K562 (cell line): ENCODE results near the gene ADM5. TPM values are rescaled to one million over a fixed set of nuclear protein-coding genes. Genes with fewer than 3 reads are reported as not detected.
A peak's percentile ranks its signal among the peaks of the same experiment; 100 is the strongest.

Source experiments
- ATAC-seq: fragments of 200-7000 bp; cut with Tn5 transposase; 3 replicates; pipeline ENCODE4 v1.9.1; 2020; ENCODE audit warnings: moderate library complexity
- BruUV-seq: library from RNA; stranded (reverse); fragments of 400-500 nt; replicated peaks from 2 replicates; lab custom pipeline; 2021; lab: Mats Ljungman, UMichigan
- CTCF ChIA-PET: fragments of 300-600 bp; formaldehyde crosslinking; extraction: SDS; loops from one replicate; lab custom pipeline; 2021; ENCODE audit warnings: low intra/inter-chr PET ratio; lab: Yijun Ruan, JAX
- POLR2A ChIA-PET: fragments of 300-600, 350-650 bp; sonication (Branson Sonifier 250); formaldehyde crosslinking; extraction: SDS; loops from one replicate; lab custom pipeline; 2021; ENCODE audit warnings: antibody characterized with exemption, inconsistent platforms; lab: Yijun Ruan, JAX
- DNase-seq, 4 experiments: peaks; one replicate each; pipeline versions ENCODE4 v3.0.0 to v3.0.0-alpha.2; 2011 to 2018; ENCODE audit warnings: low spot score in 3 of 4, mixed read lengths in 3 of 4; ENCODE audit errors: extremely low read depth in 1 of 4
- FAIRE-seq: peaks from 2 replicates; lab custom pipeline; 2011; peaks lifted over from hg19 to GRCh38; lab: Jason Lieb, UNC
- H2AFZ ChIP-seq: 2 replicates; pipeline ENCODE4 v1.6.0; 2011; ENCODE audit warnings: low read depth, low read length, control low read depth, inconsistent platforms
- H3K27ac ChIP-seq: fragments of 200-600 bp; 3 replicates; pipeline ENCODE4 v1.8.0; 2011; ENCODE audit warnings: low read depth, mild to moderate bottlenecking, control low read depth, inconsistent platforms, low read length, moderate library complexity, mixed read lengths; ENCODE audit errors: extremely low read depth
- H3K27me3 ChIP-seq, 2 experiments: fragments of 300-600 bp in 1 of 2; 2 replicates in 1 of 2; 3 replicates in 1 of 2; pipeline versions ENCODE4 v1.6.0 to v1.8.0; 2011; ENCODE audit warnings: inconsistent platforms in 2 of 2, low read length in 2 of 2, mild to moderate bottlenecking in 1 of 2, mixed read lengths in 1 of 2, moderate library complexity in 1 of 2; ENCODE audit not compliant: control insufficient read depth in 2 of 2, insufficient read depth in 2 of 2
- H3K36me3 ChIP-seq: fragments of 300-600 bp; 3 replicates; pipeline ENCODE4 v1.8.0; 2011; ENCODE audit warnings: mild to moderate bottlenecking, low read length, inconsistent platforms; ENCODE audit not compliant: control insufficient read depth, insufficient read depth
- H3K4me1 ChIP-seq, 2 experiments: fragments of 200-600 bp in 1 of 2; replicated peaks in 1 of 2; 2 replicates in 1 of 2; 3 replicates in 1 of 2; pipeline versions ENCODE4 v1.5.1 to v1.8.0; 2011; ENCODE audit warnings: inconsistent platforms in 2 of 2, low read length in 2 of 2, mild to moderate bottlenecking in 1 of 2, mixed read lengths in 1 of 2, moderate library complexity in 1 of 2; ENCODE audit not compliant: control insufficient read depth in 2 of 2, insufficient read depth in 2 of 2
- H3K4me2 ChIP-seq: 2 replicates; pipeline ENCODE4 v1.6.1; 2011; ENCODE audit warnings: low read length, control low read depth, inconsistent platforms, mixed read lengths; ENCODE audit not compliant: insufficient read depth
- H3K4me3 ChIP-seq: fragments of 200-600 bp; sonication (generic), shearing (Covaris generic); 2 replicates; pipeline ENCODE4 v1.5.1; 2016; ENCODE audit warnings: control low read depth, inconsistent platforms
- H3K79me2 ChIP-seq: fragments of 200-600 bp; 3 replicates; pipeline ENCODE4 v1.8.0; 2011; ENCODE audit warnings: low read length, inconsistent platforms; ENCODE audit not compliant: control insufficient read depth, insufficient read depth
- H3K9ac ChIP-seq, 2 experiments: 2 replicates each; pipeline versions ENCODE4 v1.6.0 to v1.6.1; 2011; ENCODE audit warnings: low read depth in 2 of 2, low read length in 2 of 2, control low read depth in 1 of 2, inconsistent platforms in 1 of 2, mild to moderate bottlenecking in 1 of 2, mixed read lengths in 1 of 2; ENCODE audit not compliant: insufficient read depth in 1 of 2
- H3K9me1 ChIP-seq: one replicate; pipeline ENCODE4 v1.6.0; 2011; ENCODE audit warnings: inconsistent platforms, mild to moderate bottlenecking, low read length, moderate library complexity; ENCODE audit not compliant: control insufficient read depth, insufficient read depth
- H3K9me3 ChIP-seq: replicated peaks from 2 replicates; pipeline ENCODE4 v1.5.1; 2011; ENCODE audit warnings: low read depth, low read length, inconsistent platforms; ENCODE audit not compliant: control insufficient read depth, insufficient read depth
- H4K20me1 ChIP-seq: replicated peaks from 2 replicates; pipeline ENCODE4 v1.6.1; 2011; ENCODE audit warnings: low read length, inconsistent platforms, mixed read lengths; ENCODE audit not compliant: control insufficient read depth, insufficient read depth
- FOXJ2 ChIP-seq: fragments of 200-800 bp; sonication (Bioruptor generic); IDR thresholded peaks from 2 replicates; pipeline ENCODE4 v1.6.1; 2016; ENCODE audit warnings: missing genetic modification characterization, missing compliant biosample characterization
- GABPA ChIP-seq: fragments of 200-800 bp; sonication (Bioruptor generic); conservative IDR thresholded peaks from 2 replicates; pipeline ENCODE4 v1.6.1; 2016; ENCODE audit warnings: low read depth, missing genetic modification characterization, missing compliant biosample characterization
- NBN ChIP-seq: fragments of 450-650 bp; IDR thresholded peaks from 2 replicates; pipeline ENCODE4 v1.6.1; 2016; ENCODE audit warnings: low read depth, mild to moderate bottlenecking
- RBFOX2 ChIP-seq: fragments of 200-400 bp; formaldehyde crosslinking; IDR thresholded peaks from 2 replicates; pipeline ENCODE4 v1.6.1; 2017; ENCODE audit warnings: low read depth, mild to moderate bottlenecking, low read length, moderate library complexity
- SRSF9 ChIP-seq: fragments of 200-400 bp; formaldehyde crosslinking; IDR thresholded peaks from 2 replicates; pipeline ENCODE4 v1.6.1; 2017; ENCODE audit warnings: low read depth, low read length, borderline replicate concordance
- ZBTB11 ChIP-seq, 3 experiments: fragments of 200-800 bp in 1 of 3; fragments of 250-450 bp in 1 of 3; fragments of 450-650 bp in 1 of 3; sonication (Bioruptor Pico) in 1 of 3; sonication (Bioruptor generic) in 1 of 3; formaldehyde crosslinking in 1 of 3; IDR thresholded peaks; 2 replicates each; pipeline versions ENCODE4 v1.6.1 to v1.8.0; 2016 to 2022; ENCODE audit warnings: mild to moderate bottlenecking in 2 of 3, missing genetic modification characterization in 2 of 3, missing compliant biosample characterization in 1 of 3, moderate library complexity in 1 of 3
- ZNF274 ChIP-seq: IDR thresholded peaks from 2 replicates; pipeline ENCODE4 v1.6.1; 2011; ENCODE audit warnings: low read depth, mild to moderate bottlenecking, low read length, moderate library complexity, borderline replicate concordance
- WGBS: fragments of 100-300 bp; shearing (Covaris generic); methylation state at CpG from one replicate; pipeline ENCODE4 v1.1.6; 2016; ENCODE audit warnings: low coverage, mixed read lengths; ENCODE audit not compliant: insufficient coverage; ENCODE audit errors: missing lambda C conversion rate; 5-methylcytosine and 5-hydroxymethylcytosine counted together
- in situ Hi-C: fragments of 300-500 bp; cut with MboI; formaldehyde crosslinking; loops from 4 replicates; pipeline ENCODE4 v1.15.0; 2018; ENCODE audit warnings: inconsistent platforms, mixed read lengths
- intact Hi-C: fragments of 100-400 bp; cut with micrococcal nuclease; formaldehyde crosslinking; loops from 2 replicates; pipeline ENCODE4 v1.14.2; 2022
- polyA plus RNA-seq, 8 experiments: library from polyadenylated mRNA; depleted of rRNA in 4 of 8; stranded (reverse) in 5 of 8; unstranded in 3 of 8; fragments of >200 nt; fragmentation: Nextera tagmentation in 2 of 8; fragmentation: Illumina TruSeq in 1 of 8; extraction: Ambion mirVana in 2 of 8; extraction: Trizol in 1 of 8; gene quantifications; 2 replicates each; pipeline versions ENCODE4 v1.2.1 to v1.2.3, GENCODE V29; 2011 to 2014; ENCODE audit warnings: inconsistent platforms in 1 of 8, missing spikeins in 1 of 8
- total RNA-seq, 7 experiments: library from RNA; depleted of rRNA in 6 of 7; stranded (reverse); fragments of >200 nt in 6 of 7; fragmentation: Illumina TruSeq in 2 of 7; extraction: Trizol in 2 of 7; gene quantifications; 2 replicates each; pipeline versions ENCODE4 v1.2.1 to v1.2.3, GENCODE V29; 2011 to 2021; ENCODE audit warnings: low replicate concordance in 1 of 7
- TF ChIP-seq, protein P1 (sequence below): sonication (generic); formaldehyde crosslinking; IDR thresholded peaks from 2 replicates; pipeline ENCODE4 v1.8.1; 2023; ENCODE audit warnings: mild to moderate bottlenecking, missing genetic modification reagents

ADM5 gene
- total and polyA plus RNA-seq, 9 of the 15 experiments (the other 6 are each of a cell fraction or from before 2014, with no cell fraction given), result 0.13 to 8.4 (median 2.0) TPM; not detected in 1

GRCh38 chr19:49651029-49651819 lies 38.2 kb upstream of the ADM5 start (continued):
- TF ChIP-seq, protein P1, sequence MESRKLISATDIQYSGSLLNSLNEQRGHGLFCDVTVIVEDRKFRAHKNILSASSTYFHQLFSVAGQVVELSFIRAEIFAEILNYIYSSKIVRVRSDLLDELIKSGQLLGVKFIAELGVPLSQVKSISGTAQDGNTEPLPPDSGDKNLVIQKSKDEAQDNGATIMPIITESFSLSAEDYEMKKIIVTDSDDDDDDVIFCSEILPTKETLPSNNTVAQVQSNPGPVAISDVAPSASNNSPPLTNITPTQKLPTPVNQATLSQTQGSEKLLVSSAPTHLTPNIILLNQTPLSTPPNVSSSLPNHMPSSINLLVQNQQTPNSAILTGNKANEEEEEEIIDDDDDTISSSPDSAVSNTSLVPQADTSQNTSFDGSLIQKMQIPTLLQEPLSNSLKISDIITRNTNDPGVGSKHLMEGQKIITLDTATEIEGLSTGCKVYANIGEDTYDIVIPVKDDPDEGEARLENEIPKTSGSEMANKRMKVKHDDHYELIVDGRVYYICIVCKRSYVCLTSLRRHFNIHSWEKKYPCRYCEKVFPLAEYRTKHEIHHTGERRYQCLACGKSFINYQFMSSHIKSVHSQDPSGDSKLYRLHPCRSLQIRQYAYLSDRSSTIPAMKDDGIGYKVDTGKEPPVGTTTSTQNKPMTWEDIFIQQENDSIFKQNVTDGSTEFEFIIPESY (CRISPR knock-in tag), result peak; percentile 70; the same call in 1 of the 2 replicates
- no peak for TF ChIP-seq NBN

DNA sequence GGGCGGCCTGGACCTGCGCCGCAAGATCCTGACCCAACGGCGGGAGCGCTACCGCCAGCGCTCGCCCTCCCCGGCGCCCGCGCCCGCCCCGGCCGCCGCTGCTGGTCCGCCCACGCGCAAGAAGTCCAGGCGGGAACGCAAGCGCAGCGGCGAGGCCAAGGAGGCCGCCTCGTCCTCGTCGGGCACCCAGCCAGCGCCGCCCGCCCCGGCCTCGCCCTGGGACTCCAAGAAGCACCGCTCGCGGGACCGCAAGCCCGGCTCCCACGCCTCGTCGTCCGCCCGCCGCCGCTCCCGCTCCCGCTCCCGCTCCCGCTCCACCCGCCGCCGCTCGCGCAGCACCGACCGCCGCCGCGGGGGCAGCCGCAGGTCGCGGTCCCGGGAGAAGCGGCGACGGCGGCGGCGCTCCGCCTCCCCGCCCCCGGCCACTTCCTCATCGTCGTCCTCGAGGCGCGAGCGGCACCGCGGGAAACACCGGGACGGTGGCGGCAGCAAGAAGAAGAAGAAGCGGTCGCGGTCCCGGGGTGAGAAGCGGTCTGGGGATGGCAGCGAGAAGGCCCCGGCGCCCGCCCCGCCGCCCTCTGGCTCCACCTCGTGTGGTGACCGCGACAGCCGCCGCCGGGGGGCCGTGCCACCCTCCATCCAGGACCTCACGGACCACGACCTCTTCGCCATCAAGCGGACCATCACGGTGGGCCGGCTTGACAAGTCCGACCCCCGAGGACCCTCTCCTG lies 37.4 kb upstream of the ADM5 start:
- CTCF ChIA-PET, result no interaction called here
- no peak overlapping the region for H3K27ac ChIP-seq
- no peak for DNase-seq
- H4K20me1 ChIP-seq, result 0 out of 2 replicates have a peak, but pooled peaks cover 4% of the 10 kb centered on the region
- H3K4me1 ChIP-seq, result peaks cover 0 to 3% of the 10 kb centered on the region in 2 experiments; a peak in 2 of 5 replicates
- no peak overlapping the region for H3K4me3 ChIP-seq
- in situ Hi-C loops (no loop called here), intact Hi-C loops (no loop called here)
- H3K9me1 ChIP-seq, result no peaks in the 10 kb centered on the region
- H3K9ac ChIP-seq, result no peak overlapping the region
- no peaks in the 10 kb centered on the region; the same call in 1 of the 2 replicates for H3K9me3 ChIP-seq
- no peak for FAIRE-seq
- peaks cover 4% of the 10 kb centered on the region; the same call in 1 of the 3 replicates for H3K79me2 ChIP-seq
- no CpG with 5 or more reads among the region's 110 CpGs for WGBS
- no peak for ATAC-seq
- no peak overlapping the region for H2AFZ ChIP-seq
- peaks cover 79% of the 10 kb centered on the region; the same call in 2 of the 3 replicates for H3K36me3 ChIP-seq
- no peak overlapping the region for H3K4me2 ChIP-seq
- BruUV-seq, result no TSS peak
- POLR2A ChIA-PET, result no interaction called here
- H3K27me3 ChIP-seq, result no peaks in the 10 kb centered on the region
- no peak for TF ChIP-seq ZBTB11 (CRISPR knock-in tag; IDR thresholded peaks at IDR 0.05)
- TF ChIP-seq SRSF9, result no peak
- no peak for TF ChIP-seq FOXJ2
- no peak for TF ChIP-seq ZNF274
- TF ChIP-seq RBFOX2, result 0 out of 2 replicates have a peak, but pooled peaks have one; percentile 5
- TF ChIP-seq GABPA (tag), result no peak
- TF ChIP-seq, protein P1 (CRISPR knock-in tag), result peak; percentile 78; the same call in 1 of the 2 replicates
